H1 (cell line): ENCODE data around the gene DPP10. TPM values are rescaled to one million over a fixed set of nuclear protein-coding genes. Genes with fewer than 3 reads are reported as not detected.

Source experiments
- CTCF ChIA-PET: fragments of 300-600 bp; sonication (Branson Sonifier 250); formaldehyde crosslinking; loops from one replicate; lab custom pipeline; 2021; ENCODE audit not compliant: partially characterized antibody; lab: Charles Lee
- POLR2A ChIA-PET: fragments of 300-600 bp; sonication (Branson Sonifier 250); formaldehyde crosslinking; loops from one replicate; lab custom pipeline; 2021; ENCODE audit warnings: inconsistent platforms; ENCODE audit not compliant: partially characterized antibody; lab: Charles Lee
- DNase-seq, 2 experiments: peaks; one replicate each; pipeline versions ENCODE4 v3.0.0 to v3.0.0-alpha.2; 2010 to 2022; ENCODE audit warnings: low spot score in 2 of 2, low read depth in 1 of 2, mixed read lengths in 1 of 2
- FAIRE-seq: peaks from 2 replicates; lab custom pipeline; 2011; peaks lifted over from hg19 to GRCh38; lab: Jason Lieb, UNC
- H2AFZ ChIP-seq: 2 replicates; pipeline ENCODE4 v1.8.1; 2012; ENCODE audit warnings: low read length, inconsistent platforms
- H2AK5ac ChIP-seq: 2 replicates; pipeline ENCODE4 v1.6.1; 2013; ENCODE audit warnings: low read depth, low read length
- H2BK120ac ChIP-seq: replicated peaks from 2 replicates; pipeline ENCODE3; 2013; ENCODE audit warnings: low read depth, low read length, inconsistent platforms
- H2BK12ac ChIP-seq: 2 replicates; pipeline ENCODE4 v1.6.1; 2013; ENCODE audit warnings: low read depth, low read length
- H2BK15ac ChIP-seq: 2 replicates; pipeline ENCODE4 v1.6.1; 2013; ENCODE audit warnings: low read length
- H2BK20ac ChIP-seq: 2 replicates; pipeline ENCODE4 v1.6.1; 2013; ENCODE audit warnings: low read length
- H2BK5ac ChIP-seq: 2 replicates; pipeline ENCODE4 v1.6.1; 2013; ENCODE audit warnings: low read depth, low read length
- H3K14ac ChIP-seq: 2 replicates; pipeline ENCODE4 v1.6.1; 2013; ENCODE audit warnings: inconsistent platforms; ENCODE audit not compliant: insufficient read length
- H3K18ac ChIP-seq: 2 replicates; pipeline ENCODE4 v1.6.1; 2013; ENCODE audit warnings: low read length; ENCODE audit errors: extremely low read depth
- H3K23ac ChIP-seq: 2 replicates; pipeline ENCODE4 v1.6.1; 2013; ENCODE audit warnings: inconsistent platforms; ENCODE audit not compliant: insufficient read length
- H3K23me2 ChIP-seq: 2 replicates; pipeline ENCODE4 v1.6.1; 2013; ENCODE audit warnings: low read depth, low read length
- H3K27ac ChIP-seq: 2 replicates; pipeline ENCODE4 v1.6.1; 2011; ENCODE audit warnings: low read depth, low read length, inconsistent platforms
- H3K27me3 ChIP-seq, 4 experiments: replicated peaks in 1 of 4; 1 replicate in 1 of 4; 2 replicates in 3 of 4; pipeline versions ENCODE4 v1.6.1 to v1.8.1; 2011 to 2013; ENCODE audit warnings: low read length in 3 of 4, mild to moderate bottlenecking in 3 of 4, inconsistent platforms in 2 of 4, mixed read lengths in 2 of 4, moderate library complexity in 1 of 4; ENCODE audit not compliant: control insufficient read depth in 3 of 4, insufficient read depth in 3 of 4; ENCODE audit errors: extremely low read depth in 1 of 4
- H3K36me3 ChIP-seq, 4 experiments: 2 replicates each; pipeline versions ENCODE4 v1.6.1 to v1.8.1; 2011 to 2013; ENCODE audit warnings: mild to moderate bottlenecking in 4 of 4, low read length in 3 of 4, moderate library complexity in 2 of 4, control low read depth in 1 of 4, inconsistent platforms in 1 of 4; ENCODE audit not compliant: insufficient read depth in 4 of 4, control insufficient read depth in 2 of 4
- H3K4ac ChIP-seq: replicated peaks from 2 replicates; pipeline ENCODE3; 2013; ENCODE audit warnings: low read length, low read depth, mixed read lengths, inconsistent platforms; ENCODE audit not compliant: insufficient read length
- H3K4me1 ChIP-seq, 4 experiments: replicated peaks in 1 of 4; 1 replicate in 1 of 4; 2 replicates in 3 of 4; pipeline versions ENCODE4 v1.6.1 to v1.8.1; 2011 to 2013; ENCODE audit warnings: low read length in 3 of 4, inconsistent platforms in 2 of 4, mixed read lengths in 1 of 4; ENCODE audit not compliant: insufficient read depth in 4 of 4, control insufficient read depth in 3 of 4
- H3K4me2 ChIP-seq, 2 experiments: 2 replicates each; pipeline versions ENCODE4 v1.6.1 to v1.8.1; 2011 to 2013; ENCODE audit warnings: low read depth in 2 of 2, low read length in 2 of 2, control low read depth in 1 of 2, inconsistent platforms in 1 of 2, mild to moderate bottlenecking in 1 of 2; ENCODE audit not compliant: insufficient read depth in 1 of 2
- H3K4me3 ChIP-seq, 4 experiments: fragments of 200-600, 300-600 bp in 1 of 4; sonication (generic), shearing (Covaris generic), sonication (Bioruptor Twin) in 1 of 4; 2 replicates each; pipeline versions ENCODE4 v1.5.1 to v1.8.1; 2011 to 2016; ENCODE audit warnings: low read length in 4 of 4, low read depth in 3 of 4, control low read depth in 2 of 4, inconsistent platforms in 2 of 4, mild to moderate bottlenecking in 2 of 4, mixed read lengths in 1 of 4, moderate library complexity in 1 of 4; ENCODE audit not compliant: insufficient read depth in 2 of 4; ENCODE audit errors: extremely low read depth in 1 of 4
- H3K56ac ChIP-seq: replicated peaks from 2 replicates; pipeline ENCODE3; 2013; ENCODE audit warnings: low read depth, mild to moderate bottlenecking, mixed read lengths, low read length, inconsistent platforms; ENCODE audit not compliant: insufficient read length
- H3K79me1 ChIP-seq: 2 replicates; pipeline ENCODE4 v1.6.1; 2013; ENCODE audit warnings: low read depth, low read length, control low read depth
- H3K79me2 ChIP-seq, 2 experiments: 2 replicates each; pipeline versions ENCODE4 v1.6.1 to v1.8.1; 2012 to 2013; ENCODE audit warnings: low read length in 2 of 2, mild to moderate bottlenecking in 2 of 2, inconsistent platforms in 1 of 2; ENCODE audit not compliant: insufficient read depth in 2 of 2, control insufficient read depth in 1 of 2
- H3K9ac ChIP-seq, 4 experiments: replicated peaks in 1 of 4; 1 replicate in 1 of 4; 2 replicates in 3 of 4; pipeline versions ENCODE4 v1.6.1 to v1.8.1; 2011 to 2013; ENCODE audit warnings: low read depth in 3 of 4, low read length in 3 of 4, control low read depth in 2 of 4, mild to moderate bottlenecking in 2 of 4, moderate library complexity in 2 of 4, inconsistent platforms in 1 of 4; ENCODE audit errors: extremely low read depth in 1 of 4
- H3K9me3 ChIP-seq, 2 experiments: 2 replicates each; pipeline versions ENCODE4 v1.6.1 to v1.8.1; 2012 to 2013; ENCODE audit warnings: mild to moderate bottlenecking in 2 of 2, moderate library complexity in 2 of 2, control low read depth in 1 of 2, inconsistent platforms in 1 of 2, low read depth in 1 of 2, low read length in 1 of 2, mixed read lengths in 1 of 2; ENCODE audit not compliant: insufficient read depth in 2 of 2
- H4K20me1 ChIP-seq, 2 experiments: replicated peaks in 1 of 2; 2 replicates each; pipeline versions ENCODE3 to v1.8.1; 2011 to 2013; ENCODE audit warnings: inconsistent platforms in 2 of 2, low read length in 2 of 2, mild to moderate bottlenecking in 1 of 2; ENCODE audit not compliant: insufficient read depth in 2 of 2, control insufficient read depth in 1 of 2
- H4K5ac ChIP-seq: 2 replicates; pipeline ENCODE4 v1.6.1; 2013; ENCODE audit warnings: low read length, low read depth, mixed read lengths, inconsistent platforms; ENCODE audit not compliant: insufficient read length
- H4K8ac ChIP-seq: 2 replicates; pipeline ENCODE4 v1.8.0; 2013; ENCODE audit warnings: mild to moderate bottlenecking, moderate library complexity, low read length, inconsistent platforms; ENCODE audit not compliant: insufficient read depth; ENCODE audit errors: extremely low read depth
- H4K91ac ChIP-seq: replicated peaks from 2 replicates; pipeline ENCODE3; 2013; ENCODE audit warnings: low read length, mixed read lengths, inconsistent platforms; ENCODE audit not compliant: insufficient read length
- KDM5A ChIP-seq: fragments of 200-600 bp; IDR thresholded peaks from 2 replicates; pipeline ENCODE4 v1.7.1; 2012; ENCODE audit warnings: mild to moderate bottlenecking, low read length, inconsistent platforms, mixed read lengths
- RAD21 ChIP-seq, 2 experiments: IDR thresholded peaks in 1 of 2; conservative IDR thresholded peaks in 1 of 2; 2 replicates each; pipeline ENCODE4 v1.6.1; 2011; ENCODE audit warnings: low read depth in 2 of 2, low read length in 2 of 2, improper control_type of control experiment in 1 of 2, inconsistent platforms in 1 of 2, mild to moderate bottlenecking in 1 of 2, moderate library complexity in 1 of 2
- WGBS, 2 experiments: shearing (Covaris generic) in 1 of 2; methylation state at CpG; one replicate each; pipeline versions ENCODE4 v1.1.6 to v1.1.7; 2013 to 2015; ENCODE audit warnings: low lambda C conversion rate in 2 of 2, mixed read lengths in 2 of 2, inconsistent platforms in 1 of 2, low coverage in 1 of 2, missing lambda C conversion rate in 1 of 2; ENCODE audit not compliant: insufficient replicate concordance in 2 of 2, insufficient coverage in 1 of 2, insufficient read length in 1 of 2; ENCODE audit errors: extremely low coverage in 1 of 2, missing lambda C conversion rate in 1 of 2; 5-methylcytosine and 5-hydroxymethylcytosine counted together
- polyA plus RNA-seq, 7 experiments: library from polyadenylated mRNA; depleted of rRNA in 3 of 7; stranded (reverse) in 5 of 7; unstranded in 2 of 7; fragments of >200 nt in 5 of 7; fragments of 200-250 nt in 2 of 7; gene quantifications; 1 replicate in 5 of 7; 2 replicates in 1 of 7; 4 replicates in 1 of 7; pipeline versions ENCODE4 v1.2.1 to v1.2.3, GENCODE V29; 2011 to 2013; ENCODE audit warnings: missing spikeins in 2 of 7, mixed read lengths in 2 of 7
- total RNA-seq: library from RNA; stranded (reverse); fragmentation: NEBNext Ultra II Directional; extraction: Animal tissue kit (Norgen Biotek cat#: 25700); gene quantifications from 2 replicates; pipeline ENCODE4 v1.2.1, GENCODE V29; 2021
- TF ChIP-seq, protein P1 (sequence below), 3 experiments: IDR thresholded peaks; 1 replicate in 2 of 3; 2 replicates in 1 of 3; pipeline versions ENCODE4 v1.5.1 to v1.6.1; 2011; ENCODE audit warnings: low read length in 3 of 3, mild to moderate bottlenecking in 3 of 3, inconsistent platforms in 2 of 3, low read depth in 1 of 3, moderate library complexity in 1 of 3; ENCODE audit not compliant: insufficient read depth in 1 of 3; ENCODE audit errors: control extremely low read depth in 1 of 3

Gene DPP10
- total and polyA plus RNA-seq, 2 of the 8 experiments (the other 6 are each of a cell fraction or from before 2014, with no cell fraction given) = 3.3 to 7.2 TPM

DNA sequence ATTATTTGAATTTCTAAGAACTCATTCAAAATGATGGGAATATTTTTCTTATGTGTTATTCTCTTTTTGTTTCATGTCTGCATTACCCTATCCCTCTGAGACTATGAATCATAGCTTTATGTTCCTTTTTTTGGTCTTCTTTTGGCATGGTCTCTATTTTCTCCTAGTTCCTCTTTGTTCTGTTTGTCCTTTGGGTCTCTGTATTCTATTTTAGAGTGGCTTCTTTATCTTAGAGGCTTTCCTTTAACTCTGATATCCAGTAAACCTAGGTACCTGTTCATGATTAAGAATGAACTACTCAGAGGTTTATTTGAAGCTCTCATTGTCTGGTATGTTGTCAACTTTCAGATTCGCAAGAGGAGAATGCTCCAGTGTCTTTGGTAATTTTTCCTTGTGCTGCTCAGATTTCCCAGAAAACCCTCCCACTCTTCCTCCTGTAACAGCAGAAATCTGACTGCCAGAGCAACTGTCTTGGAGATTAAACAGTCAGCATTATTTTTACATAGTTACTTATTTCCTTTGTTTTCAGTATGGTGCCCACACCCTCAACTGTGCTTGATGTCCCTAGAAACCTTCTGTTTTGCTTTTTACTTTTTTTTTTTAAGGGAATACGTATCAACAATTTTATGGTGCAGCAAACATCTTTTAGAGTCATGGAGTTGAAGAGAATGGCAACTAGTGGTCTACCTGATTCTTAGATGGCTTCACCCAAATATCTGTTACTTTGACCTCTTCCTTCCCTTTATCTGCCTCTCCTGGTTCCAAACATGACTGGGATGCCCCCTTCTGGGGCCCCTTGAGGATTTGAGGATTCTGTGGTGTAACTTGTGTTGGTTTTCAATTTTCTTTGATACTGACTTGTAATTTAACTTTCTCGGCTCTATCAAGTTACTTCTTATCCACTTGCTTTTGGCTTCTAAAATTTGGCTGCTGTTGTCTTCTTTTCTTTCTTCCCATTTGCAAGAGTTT, 92.0 kb downstream of the DPP10 start:
- Histone ChIP-seq H3K4me1 (no peaks in the 10 kb centered on the region), H3K4me2 (no peak overlapping the region), H2BK12ac (no peak overlapping the region), H3K27ac (no peak overlapping the region), H3K4ac (no peak overlapping the region), H3K36me3 (no peaks in the 10 kb centered on the region), H2BK15ac (no peak overlapping the region), H2AK5ac (no peak overlapping the region), H3K9ac (no peak overlapping the region), H3K14ac (no peak overlapping the region), H3K4me3 (no peak overlapping the region), H3K18ac (no peak overlapping the region), H3K9me3 (no peaks in the 10 kb centered on the region), H2BK20ac (no peak overlapping the region), H4K5ac (no peak overlapping the region), H4K20me1 (no peaks in the 10 kb centered on the region), H3K79me2 (no peaks in the 10 kb centered on the region), H3K23me2 (no peaks in the 10 kb centered on the region), H2BK5ac (no peak overlapping the region), H2AFZ (no peak overlapping the region), H3K79me1 (no peaks in the 10 kb centered on the region), H3K27me3 (no peaks in the 10 kb centered on the region), H4K91ac (no peak overlapping the region), H4K8ac (no peak overlapping the region), H3K56ac (no peak overlapping the region), H2BK120ac (no peak overlapping the region), H3K23ac (no peak overlapping the region)
- ChIA-PET POLR2A (no interaction called here), CTCF (interaction anchor here (0.6 to 1.0 kb wide), 3 partner anchors 8 to 569 kb away, joined by 3 to 6 read pairs (median 3); no protein-coding TSS in a partner anchor)
- DNase-seq (no peak), FAIRE-seq (no peak)
- 88% methylated on average over 3 of the region's 3 CpGs; no CpG with 5 or more reads in 1 of the 2 experiments for WGBS, 2 experiments
- TF ChIP-seq, protein P1, sequence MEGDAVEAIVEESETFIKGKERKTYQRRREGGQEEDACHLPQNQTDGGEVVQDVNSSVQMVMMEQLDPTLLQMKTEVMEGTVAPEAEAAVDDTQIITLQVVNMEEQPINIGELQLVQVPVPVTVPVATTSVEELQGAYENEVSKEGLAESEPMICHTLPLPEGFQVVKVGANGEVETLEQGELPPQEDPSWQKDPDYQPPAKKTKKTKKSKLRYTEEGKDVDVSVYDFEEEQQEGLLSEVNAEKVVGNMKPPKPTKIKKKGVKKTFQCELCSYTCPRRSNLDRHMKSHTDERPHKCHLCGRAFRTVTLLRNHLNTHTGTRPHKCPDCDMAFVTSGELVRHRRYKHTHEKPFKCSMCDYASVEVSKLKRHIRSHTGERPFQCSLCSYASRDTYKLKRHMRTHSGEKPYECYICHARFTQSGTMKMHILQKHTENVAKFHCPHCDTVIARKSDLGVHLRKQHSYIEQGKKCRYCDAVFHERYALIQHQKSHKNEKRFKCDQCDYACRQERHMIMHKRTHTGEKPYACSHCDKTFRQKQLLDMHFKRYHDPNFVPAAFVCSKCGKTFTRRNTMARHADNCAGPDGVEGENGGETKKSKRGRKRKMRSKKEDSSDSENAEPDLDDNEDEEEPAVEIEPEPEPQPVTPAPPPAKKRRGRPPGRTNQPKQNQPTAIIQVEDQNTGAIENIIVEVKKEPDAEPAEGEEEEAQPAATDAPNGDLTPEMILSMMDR (IDR thresholded peaks at IDR 0.05; ENCODE audit: control extremely low read depth in 1 of 3, insufficient read depth in 1 of 3, low read depth in 1 of 3, low read length in 3 of 3) = peak in 1 of 3 experiments; percentile 17; a peak in 2 of 4 replicates
- TF ChIP-seq RAD21 (IDR thresholded peaks at IDR 0.05 in 1 of 2, conservative IDR thresholded peaks at IDR 0.05 in 1 of 2; ENCODE audit: low read depth in 2 of 2, low read length in 2 of 2) = peak; percentile 54 to 63
- TF ChIP-seq KDM5A = no peak
